Activated T-cell treated with anti-CD3 and anti-CD28 coated beads, Interleukin-2, amount 50 U/mL, for 4 hours (primary cell): ENCODE measurements around the gene FAHD2A. TPM values are rescaled to one million over a fixed set of nuclear protein-coding genes. Genes with fewer than 3 reads are reported as not detected.

Experiments
- ATAC-seq, 2 donors: fragments of 200-7000 bp; cut with Tn5 transposase; one replicate each; pipeline ENCODE4 v1.10.0; 2021
- DNase-seq: peaks from one replicate; pipeline ENCODE4 v3.0.0-alpha.2; 2020
- H3K27me3 Mint-ChIP-seq: one replicate; pipeline ENCODE4 v1.8.0; 2021; ENCODE audit warnings: low read depth, mixed read lengths
- H3K36me3 Mint-ChIP-seq: one replicate; pipeline ENCODE4 v1.8.0; 2022; ENCODE audit warnings: mixed read lengths; ENCODE audit not compliant: insufficient read depth
- H3K4me1 Mint-ChIP-seq: one replicate; pipeline ENCODE4 v1.8.0; 2021; ENCODE audit warnings: low read depth, mixed read lengths
- H3K4me3 Mint-ChIP-seq: one replicate; pipeline ENCODE4 v1.8.0; 2021; ENCODE audit warnings: mild to moderate bottlenecking, moderate library complexity, mixed read lengths
- H3K9me3 Mint-ChIP-seq: one replicate; pipeline ENCODE4 v1.8.0; 2021; ENCODE audit warnings: mixed read lengths
- total RNA-seq, 3 donors: library from RNA; stranded (reverse); gene quantifications; one replicate each; pipeline ENCODE4 v1.2.1, GENCODE V29; 2021

Gene FAHD2A
- total RNA-seq, 3 donors from 2014 or later = 13.9 to 15.8 (median 15.3) TPM

- H3K4me1 Mint-ChIP-seq = no peaks in the 10 kb centered on the region
- H3K27me3 Mint-ChIP-seq = no peaks in the 10 kb centered on the region
- no peaks in the 10 kb centered on the region for H3K36me3 Mint-ChIP-seq
- no peaks in the 10 kb centered on the region for H3K9me3 Mint-ChIP-seq
- no peak overlapping the region for H3K4me3 Mint-ChIP-seq
- DNase-seq = no peak
- ATAC-seq = no peak
These were observed 20.3 kb upstream of the FAHD2A start for GRCh38 chr2:95382192-95382591.

DNA sequence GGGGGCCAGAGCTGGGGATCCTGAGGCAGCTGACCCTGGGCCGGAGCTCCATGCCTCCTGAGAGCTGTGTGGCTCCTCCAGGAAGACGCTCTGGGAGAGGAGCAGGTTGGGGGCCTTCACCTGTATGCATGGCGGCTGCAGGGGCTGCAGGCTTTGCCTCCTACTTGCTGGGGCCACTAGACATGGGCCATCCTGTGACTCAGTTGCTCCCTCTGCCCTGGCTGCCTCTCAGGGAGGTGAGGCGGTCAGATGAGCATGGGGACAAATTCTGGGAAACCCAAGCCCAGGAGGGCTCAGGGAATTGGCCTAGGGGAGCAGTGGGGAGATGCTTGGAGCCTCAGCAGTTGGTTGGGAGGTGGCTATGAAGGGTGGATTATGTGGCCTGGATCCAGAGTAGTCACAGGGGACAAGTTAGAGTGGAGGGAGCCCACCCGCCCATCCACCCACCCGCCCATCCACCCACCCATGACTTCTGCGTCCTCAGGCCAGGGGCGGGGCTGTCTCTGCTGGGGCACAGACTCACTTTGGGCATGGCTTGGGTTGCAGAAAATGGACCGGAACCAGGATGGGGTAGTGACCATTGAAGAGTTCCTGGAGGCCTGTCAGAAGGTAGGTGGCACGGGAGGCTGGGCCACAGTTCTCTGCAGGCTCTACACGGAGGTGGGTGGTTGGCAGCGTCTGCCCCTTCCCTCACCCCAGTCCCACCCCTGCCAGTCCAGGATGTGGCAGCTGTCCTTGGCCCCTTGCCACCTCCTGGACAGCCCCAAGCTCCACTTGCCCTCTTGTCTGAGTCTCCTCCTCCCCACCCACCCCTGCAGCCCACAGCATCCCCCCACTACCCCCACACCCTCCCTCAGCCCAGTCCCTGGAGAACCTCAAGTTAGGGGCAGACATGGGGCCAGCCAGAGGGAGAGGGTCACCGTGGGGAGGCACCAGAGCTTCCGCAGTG is 19.5 kb upstream of the FAHD2A start:
- no peak for ATAC-seq
- H3K4me1 Mint-ChIP-seq = no peaks in the 10 kb centered on the region
- no peaks in the 10 kb centered on the region for H3K9me3 Mint-ChIP-seq
- no peak overlapping the region for H3K4me3 Mint-ChIP-seq
- no peak for DNase-seq
- H3K27me3 Mint-ChIP-seq = no peaks in the 10 kb centered on the region
- H3K36me3 Mint-ChIP-seq = no peaks in the 10 kb centered on the region

- no peak for DNase-seq
- H3K27me3 Mint-ChIP-seq = no peaks in the 10 kb centered on the region
- H3K36me3 Mint-ChIP-seq = no peaks in the 10 kb centered on the region
- H3K9me3 Mint-ChIP-seq = no peaks in the 10 kb centered on the region
- no peak for ATAC-seq
- H3K4me3 Mint-ChIP-seq = no peak overlapping the region
- H3K4me1 Mint-ChIP-seq = no peaks in the 10 kb centered on the region
These were observed 18.9 kb upstream of the FAHD2A start for GRCh38 chr2:95383635-95384027.

GRCh38 chr2:95384854-95385569 is 17.5 kb upstream of the FAHD2A start:
- DNase-seq = no peak
- Mint-ChIP-seq H3K4me1 (no peaks in the 10 kb centered on the region), H3K9me3 (no peaks in the 10 kb centered on the region), H3K4me3 (no peak overlapping the region), H3K36me3 (no peaks in the 10 kb centered on the region), H3K27me3 (no peaks in the 10 kb centered on the region)
- ATAC-seq = no peak

DNA sequence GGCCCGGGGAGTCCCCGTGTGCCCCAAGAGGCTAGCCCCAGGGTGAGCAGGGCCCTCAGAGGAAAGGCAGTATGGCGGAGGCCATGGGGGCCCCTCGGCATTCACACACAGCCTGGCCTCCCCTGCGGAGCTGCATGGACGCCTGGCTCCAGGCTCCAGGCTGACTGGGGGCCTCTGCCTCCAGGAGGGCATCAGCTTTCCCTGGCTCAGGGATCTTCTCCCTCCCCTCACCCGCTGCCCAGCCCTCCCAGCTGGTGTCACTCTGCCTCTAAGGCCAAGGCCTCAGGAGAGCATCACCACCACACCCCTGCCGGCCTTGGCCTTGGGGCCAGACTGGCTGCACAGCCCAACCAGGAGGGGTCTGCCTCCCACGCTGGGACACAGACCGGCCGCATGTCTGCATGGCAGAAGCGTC is 16.9 kb upstream of the FAHD2A start:
- H3K4me1 Mint-ChIP-seq = no peaks in the 10 kb centered on the region
- no peak overlapping the region for H3K4me3 Mint-ChIP-seq
- H3K27me3 Mint-ChIP-seq = no peaks in the 10 kb centered on the region
- H3K9me3 Mint-ChIP-seq = no peaks in the 10 kb centered on the region
- DNase-seq = no peak
- no peaks in the 10 kb centered on the region for H3K36me3 Mint-ChIP-seq
- no peak for ATAC-seq

DNA sequence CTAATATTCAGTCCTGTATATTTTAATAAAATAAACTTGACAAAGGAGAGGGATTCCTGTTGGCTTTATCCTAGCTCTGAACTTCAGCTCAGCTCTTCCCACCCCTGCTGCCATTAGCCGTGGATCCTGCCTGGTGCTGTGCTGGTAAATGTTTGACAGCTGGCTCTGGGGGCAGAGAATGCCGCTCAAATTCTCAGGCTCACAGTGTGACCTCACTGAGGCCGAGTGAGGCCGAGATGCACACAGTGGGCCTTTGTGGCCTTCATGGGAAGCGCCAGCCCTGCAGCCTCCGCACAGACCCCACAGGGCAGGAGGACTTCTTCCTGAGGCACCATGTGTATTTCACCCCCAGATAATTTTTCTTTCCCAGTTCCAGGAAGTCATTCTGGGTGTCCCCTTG is 16.5 kb upstream of the FAHD2A start:
- ATAC-seq (no peak), DNase-seq (no peak)
- H3K4me1 Mint-ChIP-seq = no peaks in the 10 kb centered on the region
- H3K27me3 Mint-ChIP-seq = no peaks in the 10 kb centered on the region
- H3K9me3 Mint-ChIP-seq = no peaks in the 10 kb centered on the region
- H3K4me3 Mint-ChIP-seq = no peak overlapping the region
- no peaks in the 10 kb centered on the region for H3K36me3 Mint-ChIP-seq

DNA sequence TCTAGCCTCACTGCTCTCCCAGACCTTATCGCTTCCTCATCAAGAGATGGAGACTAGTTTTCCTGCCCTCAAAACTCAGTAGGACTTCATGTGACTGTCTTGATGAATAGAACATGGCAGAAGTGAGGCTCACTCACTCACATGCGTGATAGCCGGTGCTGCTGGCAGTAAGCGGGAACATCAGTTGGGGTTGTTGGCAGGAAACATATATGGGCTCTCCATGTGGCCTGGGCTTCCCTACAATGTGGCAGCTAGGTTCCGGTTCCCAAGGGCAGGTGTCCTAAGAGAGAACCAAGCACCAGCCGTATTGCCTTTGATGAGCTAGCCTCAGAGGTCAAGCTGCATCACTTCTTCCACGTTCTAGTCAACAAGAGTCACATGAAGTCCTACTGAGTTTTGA is 15.2 kb upstream of the FAHD2A start:
- H3K36me3 Mint-ChIP-seq = no peaks in the 10 kb centered on the region
- no peaks in the 10 kb centered on the region for H3K27me3 Mint-ChIP-seq
- no peaks in the 10 kb centered on the region for H3K4me1 Mint-ChIP-seq
- no peak overlapping the region for H3K4me3 Mint-ChIP-seq
- no peak for DNase-seq
- no peaks in the 10 kb centered on the region for H3K9me3 Mint-ChIP-seq
- ATAC-seq = no peak

- ATAC-seq (no peak), DNase-seq (no peak)
- no peaks in the 10 kb centered on the region for H3K4me1 Mint-ChIP-seq
- H3K36me3 Mint-ChIP-seq = no peaks in the 10 kb centered on the region
- H3K27me3 Mint-ChIP-seq = no peaks in the 10 kb centered on the region
- no peaks in the 10 kb centered on the region for H3K9me3 Mint-ChIP-seq
- H3K4me3 Mint-ChIP-seq = no peak overlapping the region
These were observed 14.3 kb upstream of the FAHD2A start for GRCh38 chr2:95388091-95388692.

GRCh38 chr2:95388856-95389244 is 13.7 kb upstream of the FAHD2A start:
- DNase-seq (no peak), ATAC-seq (peak in 1 of 2 donors; percentile 48)
- H3K4me3 Mint-ChIP-seq = no peak overlapping the region
- no peaks in the 10 kb centered on the region for H3K36me3 Mint-ChIP-seq
- no peaks in the 10 kb centered on the region for H3K4me1 Mint-ChIP-seq
- H3K27me3 Mint-ChIP-seq = no peaks in the 10 kb centered on the region
- H3K9me3 Mint-ChIP-seq = no peaks in the 10 kb centered on the region

- Mint-ChIP-seq H3K9me3 (no peaks in the 10 kb centered on the region), H3K4me3 (no peak overlapping the region), H3K27me3 (no peaks in the 10 kb centered on the region), H3K36me3 (no peaks in the 10 kb centered on the region), H3K4me1 (no peaks in the 10 kb centered on the region)
- peak; percentile 15 for DNase-seq
- peak; percentile 72 to 79 for ATAC-seq
These were observed 13.0 kb upstream of the FAHD2A start for GRCh38 chr2:95389245-95390119.

DNA sequence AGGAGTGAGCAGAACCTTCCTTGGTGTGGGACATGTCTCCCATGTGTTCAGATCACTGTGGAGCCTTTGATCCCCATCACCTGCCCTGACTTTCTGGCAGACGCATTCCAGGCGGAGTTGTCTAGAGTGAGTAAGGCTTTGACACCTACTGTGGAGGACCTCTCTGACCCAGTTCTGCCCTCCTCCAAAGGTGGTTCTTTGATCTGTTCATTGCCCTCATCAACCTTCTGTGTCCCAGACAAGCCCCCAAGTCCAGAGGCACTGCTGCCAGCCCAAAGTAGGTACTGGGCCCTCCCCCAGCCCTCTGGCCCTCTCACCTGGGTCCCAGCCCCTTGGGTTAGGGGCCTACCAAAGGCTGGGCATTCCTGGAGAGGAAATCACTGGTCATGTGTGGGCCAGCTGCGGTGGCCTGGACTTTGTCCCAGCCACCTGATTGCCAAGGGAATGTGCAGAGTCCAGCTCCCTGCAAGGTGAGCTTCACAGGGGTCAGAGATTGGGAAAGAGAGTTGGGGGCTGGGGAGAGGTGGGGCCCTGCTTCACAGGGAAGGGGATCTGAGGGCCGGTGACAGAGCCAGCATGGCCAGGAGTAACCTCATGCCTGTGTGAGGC is 12.1 kb upstream of the FAHD2A start:
- no peaks in the 10 kb centered on the region for H3K4me1 Mint-ChIP-seq
- no peaks in the 10 kb centered on the region for H3K9me3 Mint-ChIP-seq
- no peak for ATAC-seq
- no peak overlapping the region for H3K4me3 Mint-ChIP-seq
- DNase-seq = no peak
- H3K36me3 Mint-ChIP-seq = no peaks in the 10 kb centered on the region
- no peaks in the 10 kb centered on the region for H3K27me3 Mint-ChIP-seq

DNA sequence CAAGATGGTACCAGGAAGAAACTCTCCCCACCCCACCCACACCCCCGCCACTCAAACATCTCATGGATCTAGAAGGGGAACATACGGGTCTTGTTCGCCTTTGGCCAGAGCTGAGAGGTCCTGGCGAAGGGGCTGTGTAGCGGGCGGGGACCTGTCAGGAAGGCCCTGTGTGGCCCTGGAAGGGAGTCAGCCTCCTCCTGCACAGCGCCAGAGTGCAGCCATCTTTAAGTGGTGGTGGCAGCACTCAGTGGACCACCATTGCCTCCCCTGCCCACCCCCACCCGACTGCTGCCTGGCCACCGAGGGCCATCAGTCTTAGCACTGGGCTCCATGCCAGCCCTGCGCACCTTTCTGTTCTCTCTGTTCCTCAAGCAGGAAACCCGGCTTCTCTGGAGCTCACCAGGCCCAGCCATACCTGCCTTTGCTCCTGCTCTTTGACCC is 11.6 kb upstream of the FAHD2A start:
- no peak for ATAC-seq
- Mint-ChIP-seq H3K36me3 (no peaks in the 10 kb centered on the region), H3K27me3 (no peaks in the 10 kb centered on the region), H3K4me1 (no peaks in the 10 kb centered on the region), H3K9me3 (no peaks in the 10 kb centered on the region), H3K4me3 (no peak overlapping the region)
- no peak for DNase-seq

DNA sequence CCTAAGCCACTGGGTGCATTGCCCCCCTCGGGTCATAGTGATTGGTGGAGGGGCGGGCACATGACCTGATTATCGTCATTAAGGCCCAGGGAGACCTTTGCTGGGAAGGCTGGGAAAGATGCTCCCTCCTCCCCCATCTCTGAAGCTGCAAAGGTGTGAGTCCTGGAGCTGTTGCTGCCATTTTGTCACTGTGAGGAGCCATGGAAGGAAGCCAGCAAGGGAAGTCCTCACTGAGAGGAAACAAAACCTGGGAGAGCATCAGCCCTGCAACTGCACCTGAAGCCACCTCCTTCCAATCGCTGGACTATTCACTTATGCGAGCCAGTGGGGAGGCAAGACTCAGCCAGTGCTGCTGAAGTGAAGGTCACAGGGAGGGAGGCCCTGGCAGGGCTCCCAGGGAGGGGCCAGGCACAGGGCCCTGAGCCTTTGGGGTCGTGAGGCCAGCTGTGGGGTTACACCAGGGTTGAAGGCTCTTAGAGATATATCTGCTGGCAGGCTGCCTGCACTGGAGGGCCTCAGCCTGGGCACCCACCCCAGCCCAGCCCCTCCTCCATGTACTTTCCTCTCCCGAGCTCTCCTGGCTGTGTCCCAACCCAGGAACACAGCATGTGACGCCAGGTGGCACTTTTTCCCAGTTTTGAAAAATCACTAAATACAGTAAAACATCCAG is 10.7 kb upstream of the FAHD2A start:
- Mint-ChIP-seq H3K4me3 (no peak overlapping the region), H3K27me3 (no peaks in the 10 kb centered on the region), H3K4me1 (no peaks in the 10 kb centered on the region), H3K36me3 (no peaks in the 10 kb centered on the region), H3K9me3 (no peaks in the 10 kb centered on the region)
- DNase-seq (no peak), ATAC-seq (no peak)
